HepG2 (cell line): Measurements from ENCODE around the gene NCAPD2. TPM values are rescaled to one million over a fixed set of nuclear protein-coding genes. Genes with fewer than 3 reads are reported as not detected.
A peak's percentile ranks its signal among the peaks of the same experiment; 100 is the strongest.

ENCODE experiments used
- ATAD3A ChIP-seq: sonication (generic); formaldehyde crosslinking; IDR thresholded peaks from 2 replicates; pipeline ENCODE4 v1.4.0; 2020; ENCODE audit warnings: missing genetic modification reagents
- CBX5 ChIP-seq: sonication (generic); formaldehyde crosslinking; IDR thresholded peaks from 2 replicates; pipeline ENCODE4 v1.4.0; 2020; ENCODE audit warnings: missing genetic modification reagents, borderline replicate concordance
- CREBL2 ChIP-seq: sonication (generic); formaldehyde crosslinking; IDR thresholded peaks from 2 replicates; pipeline ENCODE4 v1.8.1; 2023; ENCODE audit warnings: missing genetic modification reagents, mild to moderate bottlenecking, borderline replicate concordance
- ETV6 ChIP-seq: sonication (generic); formaldehyde crosslinking; conservative IDR thresholded peaks from 2 replicates; pipeline ENCODE4 v1.4.0; 2020; ENCODE audit warnings: missing genetic modification reagents
- FIP1L1 ChIP-seq: fragments of 200-400 bp; formaldehyde crosslinking; IDR thresholded peaks from 2 replicates; pipeline ENCODE4 v1.6.1; 2018; ENCODE audit warnings: low read depth, mild to moderate bottlenecking, low read length, moderate library complexity, borderline replicate concordance; ENCODE audit not compliant: insufficient read depth
- FOXM1 ChIP-seq: sonication (generic); formaldehyde crosslinking; IDR thresholded peaks from 2 replicates; pipeline ENCODE4 v1.5.0; 2020; ENCODE audit warnings: missing genetic modification reagents
- GATA4 ChIP-seq: sonication (generic); IDR thresholded peaks from 2 replicates; pipeline ENCODE4 v1.6.1; 2016; ENCODE audit warnings: antibody characterized with exemption, low read depth, borderline replicate concordance
- KDM2A ChIP-seq: sonication (generic); formaldehyde crosslinking; IDR thresholded peaks from 2 replicates; pipeline ENCODE4 v1.4.0; 2020; ENCODE audit warnings: low read depth, missing genetic modification reagents, borderline replicate concordance
- PAF1 ChIP-seq: IDR thresholded peaks from 2 replicates; pipeline ENCODE4 v1.6.1; 2016; ENCODE audit warnings: missing genetic modification reagents, missing compliant biosample characterization
- RBM22 ChIP-seq: fragments of 200-400 bp; formaldehyde crosslinking; optimal IDR thresholded peaks from 2 replicates; pipeline ENCODE3; 2017; ENCODE audit warnings: mild to moderate bottlenecking, low read length, moderate library complexity
- REXO4 ChIP-seq: sonication (generic); formaldehyde crosslinking; IDR thresholded peaks from 2 replicates; pipeline ENCODE4 v1.8.0; 2022; ENCODE audit warnings: missing genetic modification reagents, mild to moderate bottlenecking, borderline replicate concordance
- RFXANK ChIP-seq: IDR thresholded peaks from 2 replicates; pipeline ENCODE4 v1.6.1; 2016
- SAFB2 ChIP-seq: sonication (generic); formaldehyde crosslinking; IDR thresholded peaks from 2 replicates; pipeline ENCODE4 v1.5.1; 2020; ENCODE audit warnings: missing genetic modification reagents, low read depth, mild to moderate bottlenecking, borderline replicate concordance
- SCMH1 ChIP-seq: sonication (generic); formaldehyde crosslinking; IDR thresholded peaks from 2 replicates; pipeline ENCODE4 v1.9.0; 2021; ENCODE audit warnings: missing genetic modification reagents, mild to moderate bottlenecking, borderline replicate concordance
- TEF ChIP-seq: sonication (generic); formaldehyde crosslinking; IDR thresholded peaks from 2 replicates; pipeline ENCODE4 v1.5.0; 2020; ENCODE audit warnings: missing genetic modification reagents
- UBTF ChIP-seq: sonication (generic); formaldehyde crosslinking; IDR thresholded peaks from 2 replicates; pipeline ENCODE4 v1.4.0; 2020; ENCODE audit warnings: mild to moderate bottlenecking, missing genetic modification reagents
- YEATS4 ChIP-seq: sonication (generic); formaldehyde crosslinking; IDR thresholded peaks from 2 replicates; pipeline ENCODE4 v1.4.0; 2020; ENCODE audit warnings: missing genetic modification reagents, borderline replicate concordance
- ZBTB38 ChIP-seq: sonication (generic); formaldehyde crosslinking; IDR thresholded peaks from 2 replicates; pipeline ENCODE4 v1.5.1; 2020; ENCODE audit warnings: mild to moderate bottlenecking, missing genetic modification reagents
- ZNF160 ChIP-seq: sonication (generic); formaldehyde crosslinking; IDR thresholded peaks from 2 replicates; pipeline ENCODE4 v1.8.0; 2022; ENCODE audit warnings: mild to moderate bottlenecking, inconsistent platforms, missing genetic modification reagents
- ZNF232 ChIP-seq: sonication (generic); formaldehyde crosslinking; IDR thresholded peaks from 2 replicates; pipeline ENCODE4 v1.4.0; 2020; ENCODE audit warnings: missing genetic modification reagents, borderline replicate concordance
- ZNF367 ChIP-seq: sonication (generic); formaldehyde crosslinking; IDR thresholded peaks from 2 replicates; pipeline ENCODE4 v1.4.0; 2020; ENCODE audit warnings: missing genetic modification reagents, borderline replicate concordance
- ZNF510 ChIP-seq: sonication (generic); formaldehyde crosslinking; IDR thresholded peaks from 2 replicates; pipeline ENCODE4 v1.4.0; 2020; ENCODE audit warnings: low read depth, mild to moderate bottlenecking, missing genetic modification reagents
- ZNF552 ChIP-seq: sonication (generic); formaldehyde crosslinking; IDR thresholded peaks from 2 replicates; pipeline ENCODE4 v1.9.0; 2022; ENCODE audit warnings: missing genetic modification reagents, mild to moderate bottlenecking, borderline replicate concordance
- ZNF781 ChIP-seq: sonication (generic); formaldehyde crosslinking; IDR thresholded peaks from 2 replicates; pipeline ENCODE4 v1.5.1; 2020; ENCODE audit warnings: borderline replicate concordance, mild to moderate bottlenecking, missing genetic modification reagents; ENCODE audit errors: not compliant biosample characterization
- polyA plus RNA-seq, 8 experiments: library from polyadenylated mRNA; depleted of rRNA in 3 of 8; stranded (reverse) in 7 of 8; unstranded in 1 of 8; fragments of >200 nt; fragmentation: Illumina TruSeq in 4 of 8; extraction: Trizol in 4 of 8; gene quantifications; 2 replicates each; pipeline versions ENCODE4 v1.2.1 to v1.2.3, GENCODE V29; 2011 to 2016; ENCODE audit warnings: low read depth in 4 of 8, missing spikeins in 1 of 8, mixed read lengths in 1 of 8; ENCODE audit not compliant: insufficient read depth in 1 of 8
- total RNA-seq, 5 experiments: library from RNA; depleted of rRNA; stranded (reverse); fragments of >200 nt; fragmentation: Illumina TruSeq; extraction: Trizol; gene quantifications; 2 replicates each; pipeline ENCODE4 v1.2.3, GENCODE V29; 2016; ENCODE audit warnings: low read depth in 1 of 5
- TF ChIP-seq, protein P1 (sequence below): sonication (generic); formaldehyde crosslinking; IDR thresholded peaks from 2 replicates; pipeline ENCODE4 v1.4.0; 2020; ENCODE audit warnings: missing genetic modification reagents

Gene NCAPD2
- total and polyA plus RNA-seq, 2 of the 13 experiments (the other 11 are each of a cell fraction or from before 2014, with no cell fraction given): 51.1 to 65.6 TPM

DNA sequence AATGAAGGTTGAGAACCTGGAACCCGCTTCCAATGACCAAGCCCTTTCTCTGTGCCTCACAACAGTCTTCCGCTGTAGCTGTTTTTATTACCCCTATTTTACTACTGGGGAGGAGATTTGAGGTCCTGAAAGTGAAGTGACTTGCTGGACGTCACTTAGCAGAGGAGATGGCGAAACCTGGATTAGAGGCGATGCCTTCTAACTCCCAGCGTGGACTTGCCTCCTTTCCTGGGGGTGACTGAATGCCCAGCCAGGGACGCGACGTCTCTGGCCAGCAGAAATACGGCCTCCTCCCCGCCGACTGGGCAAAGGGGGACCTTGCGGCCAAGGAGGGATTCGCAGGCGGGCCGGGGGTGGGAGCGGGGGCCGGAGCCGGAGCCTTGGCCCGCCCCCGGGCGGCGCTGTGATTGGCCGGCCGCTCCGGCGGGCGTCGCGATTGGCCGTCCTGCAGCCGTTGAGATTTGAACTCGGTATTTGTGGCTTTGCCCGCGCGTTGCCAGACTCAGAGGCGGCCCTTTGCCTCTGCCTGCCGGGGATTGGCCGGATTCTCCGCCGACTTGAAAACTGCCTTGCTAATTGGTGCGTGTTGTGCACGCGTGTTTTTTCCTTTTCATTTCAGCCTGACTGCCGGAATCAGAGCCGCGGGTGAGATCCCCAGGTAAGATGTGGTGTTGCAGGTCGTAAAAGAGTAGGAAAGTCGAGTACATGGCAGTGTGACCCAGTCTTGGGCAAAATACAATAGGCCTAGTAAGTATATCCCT, at the start of gene NCAPD2 (continued):
- TF ChIP-seq RBM22: no peak
- TF ChIP-seq ZNF781 (CRISPR knock-in tag): no peak
- TF ChIP-seq SAFB2 (CRISPR knock-in tag): peak; percentile 42; the same call in 1 of the 2 replicates
- TF ChIP-seq SCMH1: no peak
- TF ChIP-seq ZNF367: 0 out of 2 replicates have a peak, but pooled peaks have one; percentile 66
- no peak for TF ChIP-seq UBTF (CRISPR knock-in tag)
- TF ChIP-seq CBX5 (CRISPR knock-in tag): no peak
- TF ChIP-seq ZNF510 (CRISPR knock-in tag): no peak
- peak; percentile 38; the same call in 1 of the 2 replicates for TF ChIP-seq KDM2A (CRISPR knock-in tag)
- TF ChIP-seq ETV6 (CRISPR knock-in tag): no peak
- TF ChIP-seq ZNF232 (CRISPR knock-in tag): no peak
- no peak for TF ChIP-seq REXO4 (CRISPR knock-in tag)
- TF ChIP-seq, protein P1, sequence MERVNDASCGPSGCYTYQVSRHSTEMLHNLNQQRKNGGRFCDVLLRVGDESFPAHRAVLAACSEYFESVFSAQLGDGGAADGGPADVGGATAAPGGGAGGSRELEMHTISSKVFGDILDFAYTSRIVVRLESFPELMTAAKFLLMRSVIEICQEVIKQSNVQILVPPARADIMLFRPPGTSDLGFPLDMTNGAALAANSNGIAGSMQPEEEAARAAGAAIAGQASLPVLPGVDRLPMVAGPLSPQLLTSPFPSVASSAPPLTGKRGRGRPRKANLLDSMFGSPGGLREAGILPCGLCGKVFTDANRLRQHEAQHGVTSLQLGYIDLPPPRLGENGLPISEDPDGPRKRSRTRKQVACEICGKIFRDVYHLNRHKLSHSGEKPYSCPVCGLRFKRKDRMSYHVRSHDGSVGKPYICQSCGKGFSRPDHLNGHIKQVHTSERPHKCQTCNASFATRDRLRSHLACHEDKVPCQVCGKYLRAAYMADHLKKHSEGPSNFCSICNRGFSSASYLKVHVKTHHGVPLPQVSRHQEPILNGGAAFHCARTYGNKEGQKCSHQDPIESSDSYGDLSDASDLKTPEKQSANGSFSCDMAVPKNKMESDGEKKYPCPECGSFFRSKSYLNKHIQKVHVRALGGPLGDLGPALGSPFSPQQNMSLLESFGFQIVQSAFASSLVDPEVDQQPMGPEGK (CRISPR knock-in tag): peak; percentile 44; the same call in 1 of the 2 replicates
- TF ChIP-seq PAF1 (CRISPR knock-in tag): no peak
- TF ChIP-seq ATAD3A: no peak
- TF ChIP-seq ZNF552 (CRISPR knock-in tag): no peak
- TF ChIP-seq YEATS4 (CRISPR knock-in tag): peak; percentile 82
- TF ChIP-seq FOXM1: peak; percentile 84; the same call in 1 of the 2 replicates
- TF ChIP-seq GATA4: no peak
- no peak for TF ChIP-seq FIP1L1
- no peak for TF ChIP-seq RFXANK
- TF ChIP-seq CREBL2: 0 out of 2 replicates have a peak, but pooled peaks have one; percentile 87
- TF ChIP-seq TEF (CRISPR knock-in tag): no peak
- TF ChIP-seq ZNF160 (CRISPR knock-in tag): no peak
- no peak for TF ChIP-seq ZBTB38 (CRISPR knock-in tag)
